GM19351 (cell line): Measurements from ENCODE around the gene JUP.

Source experiments
- ATAC-seq: cut with Tn5 transposase; IDR thresholded peaks from one replicate; pipeline ENCODE4 v1.9.1; 2021; ENCODE audit warnings: mild to moderate bottlenecking, moderate library complexity; ENCODE audit not compliant: unreplicated experiment

The JUP gene

DNA sequence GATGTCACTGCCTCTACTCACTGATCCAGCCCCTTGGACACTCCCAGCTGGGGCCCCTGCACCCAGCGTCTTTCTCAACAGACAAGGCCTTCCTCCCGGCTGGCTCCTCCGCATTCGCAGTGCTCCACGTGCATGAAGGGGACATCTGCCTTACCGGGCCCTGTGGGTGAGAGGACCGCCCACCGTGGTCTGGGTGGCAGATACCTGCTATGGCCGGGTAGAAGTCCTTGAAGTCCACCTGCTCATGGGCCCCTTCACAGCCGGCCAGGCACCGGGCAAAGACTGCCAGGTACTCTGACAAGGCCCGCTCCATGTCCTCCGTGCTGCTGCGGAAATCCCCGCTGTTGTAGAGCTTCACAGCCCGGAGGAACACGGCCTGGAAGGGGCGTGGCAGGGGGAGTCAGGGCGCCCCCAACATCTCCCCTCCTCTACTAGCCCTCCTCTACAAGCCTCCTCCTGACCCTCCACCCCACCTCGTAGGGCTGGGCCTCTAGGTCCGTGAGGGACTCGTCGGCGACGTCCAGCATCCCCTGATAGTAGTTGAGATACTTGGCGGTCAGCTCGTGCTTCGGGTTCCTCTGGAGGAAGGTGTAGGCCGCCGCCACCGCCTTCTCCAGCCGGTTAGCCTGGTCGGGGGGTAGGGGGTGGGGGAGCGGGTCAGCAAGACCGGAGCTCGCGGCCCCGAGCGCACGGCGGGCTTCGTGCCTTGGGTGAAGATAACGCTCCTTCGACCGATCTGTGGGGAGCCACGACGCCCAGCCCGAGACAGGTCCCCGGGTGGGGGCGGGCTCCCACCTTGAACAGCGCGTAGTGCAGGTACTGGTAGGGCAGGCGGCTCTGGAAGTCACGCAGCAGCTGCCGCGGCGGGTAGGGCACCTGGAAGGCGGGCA, 24.4 kb upstream of the JUP start:
- ATAC-seq: no peak

- no peak for ATAC-seq
Measured at GRCh38 chr17:41806685-41807445, 20.4 kb upstream of the JUP start.

GRCh38 chr17:41803049-41804020, 16.8 kb upstream of the JUP start:
- no peak for ATAC-seq

DNA sequence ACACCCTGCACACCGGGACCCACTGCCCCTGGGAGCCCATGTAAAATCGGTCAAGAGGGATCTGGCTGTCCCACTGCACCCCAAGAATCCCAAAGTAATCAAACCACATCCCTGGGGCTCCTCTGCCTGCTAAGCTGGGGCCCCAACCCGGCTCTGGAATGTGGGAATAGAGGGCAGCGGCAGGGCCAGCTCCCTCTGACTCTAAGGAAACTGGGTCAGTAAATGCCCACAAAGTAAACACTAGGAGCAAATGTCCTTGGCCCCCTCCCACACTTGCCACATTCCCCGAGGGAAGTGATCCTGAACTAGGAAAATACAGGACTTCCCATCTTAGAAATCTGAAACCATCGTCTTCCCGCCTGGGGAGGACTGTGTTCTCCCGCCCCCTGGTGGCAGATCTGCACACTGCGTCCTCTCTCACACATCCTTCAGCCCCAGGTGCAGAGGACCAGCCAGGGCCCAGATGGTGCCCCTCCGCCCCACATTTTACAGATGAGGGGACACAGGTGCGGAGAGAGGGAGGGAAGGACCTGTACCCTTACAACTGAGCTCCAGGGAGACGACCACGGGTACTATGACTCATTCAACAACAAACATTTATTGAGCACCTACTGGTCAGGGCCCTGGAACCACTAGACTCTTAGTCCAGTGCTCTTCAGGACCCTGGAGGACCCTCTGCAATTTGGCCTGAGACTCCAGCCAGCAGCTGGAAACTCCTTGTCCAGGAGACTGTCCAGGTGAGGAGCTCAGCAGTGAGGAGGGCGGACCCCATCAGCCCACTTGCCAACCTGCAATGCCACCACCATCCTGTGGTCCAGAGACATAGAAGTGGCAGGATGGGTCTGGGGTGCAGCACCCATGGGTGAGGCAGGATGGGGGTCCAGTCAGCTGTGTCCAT, 15.1 kb upstream of the JUP start:
- ATAC-seq: no peak

- ATAC-seq: no peak
Measured at GRCh38 chr17:41800601-41801373, 14.3 kb upstream of the JUP start.

- no peak for ATAC-seq
Measured at GRCh38 chr17:41799366-41799765, 12.9 kb upstream of the JUP start.

DNA sequence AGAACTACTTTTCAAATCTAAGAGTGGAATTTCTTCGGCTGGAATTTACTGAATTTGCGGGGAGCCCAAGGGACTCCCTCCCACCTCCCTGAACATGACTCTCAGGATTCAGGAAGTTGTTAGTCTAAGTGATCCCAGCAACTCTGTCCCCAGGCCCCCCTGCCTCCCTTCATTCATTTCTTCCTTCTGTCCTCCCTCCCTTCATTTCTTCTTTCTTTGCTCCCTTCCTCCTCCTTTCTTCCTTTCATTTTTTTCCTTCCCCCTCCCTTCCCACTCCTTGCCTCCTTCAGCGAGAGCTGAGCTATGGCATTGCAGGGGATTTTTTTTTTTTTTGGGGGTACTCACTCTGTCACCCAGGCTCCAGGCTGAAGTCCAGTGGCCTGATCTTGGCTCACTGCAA, 10.9 kb upstream of the JUP start:
- ATAC-seq: no peak

DNA sequence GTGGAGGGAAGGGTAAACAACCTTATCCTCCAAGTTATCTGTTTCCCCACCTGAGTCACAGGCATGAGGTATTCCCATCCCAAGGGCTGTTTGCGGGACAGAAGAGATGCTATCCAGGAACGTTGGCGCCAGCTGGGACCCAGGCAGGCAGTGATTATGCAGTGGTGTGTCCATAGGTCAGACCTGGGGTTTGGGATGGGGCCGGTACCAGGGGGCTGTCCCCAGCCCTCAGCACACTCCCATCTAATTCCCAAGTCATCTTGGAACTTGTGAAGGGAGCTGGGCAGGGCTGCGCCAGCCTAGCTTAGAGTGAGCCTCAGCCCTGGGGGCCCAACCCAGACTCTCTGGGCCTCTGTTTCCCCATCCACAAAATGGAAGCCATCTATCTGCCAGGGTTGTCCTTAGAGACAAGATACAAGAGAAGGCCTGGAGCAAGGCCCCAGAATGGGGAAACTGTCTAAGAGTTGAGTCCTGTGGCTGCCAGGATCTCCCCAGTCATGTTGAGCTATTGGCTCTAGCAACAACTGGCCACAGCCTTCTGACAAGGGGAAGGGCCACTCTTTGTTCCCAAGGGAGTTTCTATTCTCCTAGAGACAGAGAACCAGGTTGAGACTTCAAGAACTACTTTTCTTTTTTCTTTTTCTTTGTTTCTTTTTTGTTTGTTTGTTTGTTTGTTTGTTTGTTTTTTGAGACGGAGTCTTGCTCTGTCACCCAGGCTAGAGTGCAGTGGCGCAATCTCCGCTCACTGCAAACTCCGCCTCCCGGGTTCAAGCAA, 9.8 kb upstream of the JUP start:
- no peak for ATAC-seq

DNA sequence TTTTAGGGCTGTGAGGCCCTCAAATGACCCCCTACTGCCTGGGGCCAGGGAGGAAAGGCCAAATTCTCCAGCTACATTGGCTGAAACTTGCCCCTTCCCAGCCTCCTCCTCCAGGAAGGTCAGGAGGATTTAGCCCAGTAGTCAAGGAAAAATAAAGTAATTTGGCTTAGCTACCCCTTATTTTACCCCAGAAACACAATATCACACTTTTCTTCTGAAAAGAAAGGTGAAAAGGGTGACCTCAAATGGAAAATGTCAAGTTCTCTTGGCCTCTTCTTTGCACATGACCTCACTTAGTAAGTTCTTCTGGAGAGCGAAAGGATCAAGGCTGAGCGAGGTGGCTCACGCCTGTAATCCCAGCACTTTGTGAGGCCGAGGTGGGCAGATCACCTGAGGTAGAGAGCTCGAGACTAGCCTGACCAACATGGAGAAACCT, 8.0 kb upstream of the JUP start:
- no peak for ATAC-seq

DNA sequence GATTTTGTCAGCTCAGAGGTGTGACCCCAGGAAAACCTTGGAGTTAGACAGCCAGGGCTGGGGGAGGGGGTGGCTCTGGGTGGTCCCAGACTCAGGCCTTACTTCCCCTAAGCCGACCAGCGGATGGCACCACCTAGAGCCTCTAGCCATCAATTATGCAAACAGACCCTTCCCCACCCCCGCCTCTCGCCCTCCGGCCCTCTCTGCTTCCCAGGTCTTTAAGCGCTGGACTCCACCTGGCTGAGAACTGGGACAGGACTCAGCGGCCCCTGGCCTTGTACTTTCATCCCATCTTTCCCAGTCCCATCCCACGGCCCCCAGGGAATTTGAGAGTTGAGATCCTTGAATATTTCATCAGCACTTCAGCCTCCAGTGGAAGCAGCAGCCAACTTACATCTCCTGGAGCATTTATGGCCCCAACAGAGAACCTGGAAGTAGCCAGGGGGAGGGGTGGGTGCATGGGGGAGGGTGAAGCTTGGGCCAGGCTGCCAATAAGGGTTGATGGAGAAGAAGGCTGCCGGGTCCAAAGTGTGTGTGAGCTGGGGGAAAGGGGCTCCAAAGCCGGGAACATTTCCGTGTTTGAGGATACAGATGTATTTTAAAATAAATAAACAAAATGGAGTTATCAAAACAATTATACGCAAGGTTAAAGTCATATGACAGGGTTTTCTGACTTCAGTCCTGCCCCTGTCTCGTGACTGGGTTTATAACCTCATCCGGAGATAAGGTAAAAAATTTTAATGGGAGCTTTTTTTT, 7.5 kb upstream of the JUP start:
- ATAC-seq: no peak

DNA sequence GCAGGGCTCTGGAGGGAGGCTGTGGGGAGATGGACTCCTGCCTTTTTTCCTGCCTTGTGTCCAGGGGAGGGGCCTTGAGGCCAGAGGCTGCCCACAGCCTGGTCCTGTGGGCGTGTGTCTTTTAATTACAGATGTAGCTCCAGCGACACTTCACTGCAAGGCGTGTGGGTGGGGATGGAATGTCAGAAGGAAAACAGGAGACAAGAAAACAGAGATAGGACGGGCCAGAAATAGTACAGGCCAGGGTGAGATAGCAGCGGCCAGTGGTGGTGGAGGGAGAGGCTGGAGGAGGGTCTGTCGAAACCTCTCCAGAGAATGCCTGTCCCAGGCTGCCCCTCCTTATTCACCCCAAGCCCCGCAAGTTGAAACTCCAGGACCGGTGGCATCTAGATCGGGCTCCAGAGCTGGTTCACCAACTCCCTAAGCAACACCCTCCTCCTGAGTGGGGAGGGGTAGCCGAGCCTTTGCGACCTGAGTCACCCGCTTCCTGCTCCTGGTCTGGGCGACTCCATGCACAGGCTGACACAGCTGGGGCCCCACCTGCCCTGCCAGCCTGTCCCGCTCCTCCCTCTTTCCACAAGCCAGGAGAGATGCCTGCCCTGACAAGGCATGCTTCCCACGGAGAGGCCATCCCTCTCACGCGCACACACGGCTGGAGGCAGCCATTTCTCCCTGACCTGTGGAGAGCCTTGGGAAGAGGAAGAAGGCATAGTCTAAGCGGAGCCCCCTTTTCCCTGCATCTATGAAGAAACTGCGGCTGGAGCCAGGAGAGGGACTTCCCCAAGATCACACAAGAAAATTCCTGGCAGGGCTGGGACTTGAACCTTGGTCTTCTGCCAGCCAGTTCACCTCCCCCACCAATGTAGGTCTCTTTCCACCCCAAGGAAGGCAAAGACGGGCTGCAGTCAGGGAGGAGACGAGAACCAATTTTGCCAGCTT, 6.6 kb upstream of the JUP start:
- no peak for ATAC-seq

- no peak for ATAC-seq
Measured at GRCh38 chr17:41787021-41787418, 509 bp upstream of the JUP start.

DNA sequence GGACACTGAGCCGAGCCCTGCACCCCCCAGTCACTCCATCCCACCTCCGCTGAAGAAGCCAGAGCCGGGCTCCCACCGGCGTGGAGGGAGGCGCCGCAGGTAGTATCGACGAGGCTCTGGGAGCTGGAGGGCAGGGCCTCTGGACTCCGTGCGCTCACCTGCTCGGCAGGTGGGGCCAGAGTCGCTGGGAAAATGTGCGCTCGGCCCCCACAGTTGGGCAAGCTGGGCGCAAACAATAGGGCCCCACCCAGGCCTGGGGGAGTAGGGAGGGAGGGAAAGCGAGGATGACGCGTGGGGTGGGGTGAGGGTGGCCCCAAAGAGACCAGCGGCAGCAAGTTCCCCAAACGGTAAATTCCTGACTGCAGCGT, 668 bp downstream of the JUP start:
- ATAC-seq: no peak

DNA sequence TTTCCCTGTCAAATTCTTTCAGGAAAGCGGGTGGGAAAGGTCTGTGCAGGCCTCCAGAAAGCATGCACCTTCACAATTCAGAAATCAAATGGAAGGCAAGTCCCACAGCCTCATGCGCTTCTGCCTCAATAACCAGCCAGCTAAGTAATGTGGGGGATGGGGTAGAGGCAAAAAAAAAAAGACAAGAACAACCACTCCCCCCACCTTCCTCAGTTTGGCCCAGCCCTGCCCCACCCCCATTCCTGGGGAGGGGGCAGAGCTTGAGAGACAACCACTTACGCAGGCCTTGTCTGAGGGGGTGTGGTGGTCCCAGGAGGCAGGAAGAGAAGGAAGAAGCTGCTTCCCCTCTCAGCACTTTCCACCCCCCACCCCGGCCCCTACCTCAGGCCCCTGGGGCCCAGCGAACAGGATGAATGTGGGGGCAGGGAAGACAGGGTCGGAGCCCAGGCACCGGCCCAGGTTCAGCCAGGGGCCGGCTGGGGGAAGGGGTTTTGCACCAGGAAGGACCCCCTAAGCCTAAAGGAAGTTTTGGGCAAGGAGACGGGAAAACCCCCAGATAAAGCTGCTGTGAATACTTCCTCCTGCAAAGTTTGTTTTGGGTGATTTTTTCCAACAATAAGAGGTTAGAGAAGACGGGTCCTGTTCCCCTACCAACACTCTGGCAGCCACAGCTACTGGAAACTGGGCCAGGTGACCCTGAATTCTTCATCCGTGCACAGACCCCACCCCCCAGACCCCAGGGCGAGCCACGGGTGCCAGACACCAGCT, 1.2 kb downstream of the JUP start:
- ATAC-seq: no peak

DNA sequence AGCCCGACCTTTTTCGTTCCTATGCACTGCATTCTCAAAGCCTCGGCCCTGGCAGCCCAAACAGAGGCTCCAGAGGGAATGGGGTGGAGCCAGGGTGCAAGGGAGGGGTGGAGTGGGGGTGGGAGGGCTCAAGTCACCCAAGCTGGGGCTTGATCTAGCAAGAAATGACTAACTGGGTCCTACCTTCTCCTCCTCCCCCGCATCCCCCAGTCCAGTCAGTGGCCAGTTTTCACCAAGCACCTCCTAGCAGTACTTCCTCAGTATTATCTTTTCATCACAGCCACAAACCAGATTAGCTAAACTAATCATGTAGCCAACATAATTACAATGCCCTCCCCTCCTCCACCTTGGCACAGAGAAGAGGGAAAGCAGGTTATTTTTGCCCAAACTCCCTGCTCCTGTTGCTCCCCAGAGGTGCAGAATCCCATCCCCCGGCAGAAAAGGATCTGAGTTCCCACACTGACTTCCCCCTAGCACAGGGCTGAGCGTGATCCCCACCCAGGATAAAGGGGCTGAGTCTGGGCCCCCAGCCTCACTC, 2.2 kb downstream of the JUP start:
- ATAC-seq: no peak

DNA sequence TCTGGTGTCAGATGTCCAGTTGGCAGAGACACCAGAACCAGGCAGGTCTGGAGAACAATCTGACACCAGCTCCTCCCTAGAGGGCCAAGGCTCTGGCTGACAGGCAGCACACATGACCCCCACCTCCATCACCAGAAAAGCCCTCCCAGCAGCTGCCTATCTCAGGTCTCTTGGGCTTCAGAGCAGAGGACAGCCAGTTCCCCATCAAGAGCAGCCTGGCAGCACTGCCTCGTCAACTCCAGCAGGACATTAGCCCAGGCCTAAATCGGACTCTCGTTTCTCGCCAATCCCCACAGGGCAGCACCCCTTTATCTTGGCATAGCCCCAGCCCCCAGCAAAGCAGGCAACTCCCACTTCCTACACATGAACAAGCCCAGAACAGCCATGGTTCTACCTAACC, 4.4 kb downstream of the JUP start:
- ATAC-seq: no peak
